Effector memory CD4-positive, alpha-beta T cell (primary cell): ENCODE measurements around the gene SNAPC4.

Experiments used
- DNase-seq, 3 donors: peaks; one replicate each; pipeline ENCODE4 v3.0.0-alpha.2; 2020
- H3K27ac ChIP-seq: 2 replicates; pipeline ENCODE4 v1.7.0; 2013; ENCODE audit warnings: mild to moderate bottlenecking, low read length, moderate library complexity; ENCODE audit not compliant: insufficient read depth, poor library complexity, severe bottlenecking
- H3K27me3 ChIP-seq: replicated peaks from 2 replicates; pipeline ENCODE4 v1.7.0; 2013; ENCODE audit warnings: mild to moderate bottlenecking, low read length; ENCODE audit not compliant: insufficient read depth, control insufficient read depth, poor library complexity, severe bottlenecking
- H3K36me3 ChIP-seq: 2 replicates; pipeline ENCODE4 v1.7.0; 2013; ENCODE audit warnings: mild to moderate bottlenecking, low read length, moderate library complexity; ENCODE audit not compliant: control insufficient read depth, insufficient read depth
- H3K4me1 ChIP-seq: 2 replicates; pipeline ENCODE4 v1.7.0; 2013; ENCODE audit warnings: low read length, mild to moderate bottlenecking; ENCODE audit not compliant: control insufficient read depth, insufficient read depth, poor library complexity, severe bottlenecking
- H3K4me3 ChIP-seq: 2 replicates; pipeline ENCODE4 v1.7.0; 2013; ENCODE audit warnings: low read length, low read depth, mild to moderate bottlenecking; ENCODE audit not compliant: insufficient read depth, poor library complexity, severe bottlenecking
- H3K9me3 ChIP-seq: 2 replicates; pipeline ENCODE4 v1.7.0; 2013; ENCODE audit warnings: mild to moderate bottlenecking, low read length, moderate library complexity; ENCODE audit not compliant: control insufficient read depth

The SNAPC4 gene

GRCh38 chr9:136392538-136393449, 7.2 kb downstream of the SNAPC4 start:
- Histone ChIP-seq H3K4me1 (no peaks in the 10 kb centered on the region), H3K27ac (no peak overlapping the region), H3K36me3 (peaks cover 71% of the 10 kb centered on the region), H3K4me3 (no peak overlapping the region), H3K27me3 (no peaks in the 10 kb centered on the region), H3K9me3 (no peaks in the 10 kb centered on the region)
- DNase-seq: no peak

- DNase-seq: no peak
- Histone ChIP-seq H3K27me3 (no peaks in the 10 kb centered on the region), H3K4me1 (no peaks in the 10 kb centered on the region), H3K4me3 (no peak overlapping the region), H3K36me3 (peaks cover 76% of the 10 kb centered on the region), H3K27ac (no peak overlapping the region), H3K9me3 (no peaks in the 10 kb centered on the region)
These were observed 8.0 kb downstream of the SNAPC4 start for GRCh38 chr9:136391737-136392537.

GRCh38 chr9:136389396-136389795, 10.6 kb downstream of the SNAPC4 start:
- Histone ChIP-seq H3K4me3 (no peak overlapping the region), H3K36me3 (peaks cover 59% of the 10 kb centered on the region), H3K27me3 (no peaks in the 10 kb centered on the region), H3K9me3 (no peaks in the 10 kb centered on the region), H3K27ac (no peak overlapping the region), H3K4me1 (peaks cover 10% of the 10 kb centered on the region)
- no peak for DNase-seq

- Histone ChIP-seq H3K4me3 (no peak overlapping the region), H3K9me3 (no peaks in the 10 kb centered on the region), H3K36me3 (peaks cover 58% of the 10 kb centered on the region), H3K27ac (no peak overlapping the region), H3K27me3 (no peaks in the 10 kb centered on the region), H3K4me1 (peaks cover 10% of the 10 kb centered on the region)
- no peak for DNase-seq
These were observed 12.8 kb downstream of the SNAPC4 start for GRCh38 chr9:136387217-136387616.

- no peaks in the 10 kb centered on the region for H3K9me3 ChIP-seq
- no peak overlapping the region for H3K27ac ChIP-seq
- no peak overlapping the region for H3K4me3 ChIP-seq
- no peak for DNase-seq
- H3K4me1 ChIP-seq: peaks cover 10% of the 10 kb centered on the region
- H3K36me3 ChIP-seq: peaks cover 57% of the 10 kb centered on the region
- H3K27me3 ChIP-seq: no peaks in the 10 kb centered on the region
These were observed 14.0 kb downstream of the SNAPC4 start for GRCh38 chr9:136386018-136386417.

GRCh38 chr9:136385015-136385414, 15.0 kb downstream of the SNAPC4 start:
- peak; percentile 32 to 40 (median 39) for DNase-seq
- Histone ChIP-seq H3K36me3 (peaks cover 64% of the 10 kb centered on the region), H3K27me3 (no peaks in the 10 kb centered on the region), H3K4me3 (no peak overlapping the region), H3K4me1 (peaks cover 10% of the 10 kb centered on the region), H3K9me3 (no peaks in the 10 kb centered on the region), H3K27ac (no peak overlapping the region)

- no peak overlapping the region for H3K4me3 ChIP-seq
- peaks cover 57% of the 10 kb centered on the region for H3K36me3 ChIP-seq
- peaks cover 10% of the 10 kb centered on the region for H3K4me1 ChIP-seq
- DNase-seq: no peak
- no peak overlapping the region for H3K27ac ChIP-seq
- H3K27me3 ChIP-seq: no peaks in the 10 kb centered on the region
- no peaks in the 10 kb centered on the region for H3K9me3 ChIP-seq
These were observed 16.5 kb downstream of the SNAPC4 start for GRCh38 chr9:136383436-136383835.

- Histone ChIP-seq H3K4me3 (no peak overlapping the region), H3K9me3 (no peaks in the 10 kb centered on the region), H3K4me1 (peaks cover 10% of the 10 kb centered on the region), H3K36me3 (peaks cover 46% of the 10 kb centered on the region), H3K27ac (no peak overlapping the region), H3K27me3 (no peaks in the 10 kb centered on the region)
- DNase-seq: no peak
These were observed 17.9 kb downstream of the SNAPC4 start for GRCh38 chr9:136381966-136382513.

- no peak overlapping the region for H3K27ac ChIP-seq
- H3K36me3 ChIP-seq: peaks cover 43% of the 10 kb centered on the region
- no peaks in the 10 kb centered on the region for H3K9me3 ChIP-seq
- H3K4me1 ChIP-seq: peaks cover 10% of the 10 kb centered on the region
- H3K4me3 ChIP-seq: no peak overlapping the region
- no peak for DNase-seq
- H3K27me3 ChIP-seq: no peaks in the 10 kb centered on the region
These were observed 18.7 kb downstream of the SNAPC4 start for GRCh38 chr9:136381311-136381710.

- Histone ChIP-seq H3K4me3 (no peak overlapping the region), H3K36me3 (peaks cover 43% of the 10 kb centered on the region)
These were observed 19.6 kb downstream of the SNAPC4 start for GRCh38 chr9:136380381-136380780.

More at GRCh38 chr9:136380381-136380780, 19.6 kb downstream of the SNAPC4 start:
- H3K27me3 ChIP-seq: no peaks in the 10 kb centered on the region
- no peak for DNase-seq
- no peak overlapping the region for H3K27ac ChIP-seq
- H3K9me3 ChIP-seq: no peaks in the 10 kb centered on the region
- peaks cover 9% of the 10 kb centered on the region for H3K4me1 ChIP-seq
